ENCODE results near the gene CCM2.

DNA sequence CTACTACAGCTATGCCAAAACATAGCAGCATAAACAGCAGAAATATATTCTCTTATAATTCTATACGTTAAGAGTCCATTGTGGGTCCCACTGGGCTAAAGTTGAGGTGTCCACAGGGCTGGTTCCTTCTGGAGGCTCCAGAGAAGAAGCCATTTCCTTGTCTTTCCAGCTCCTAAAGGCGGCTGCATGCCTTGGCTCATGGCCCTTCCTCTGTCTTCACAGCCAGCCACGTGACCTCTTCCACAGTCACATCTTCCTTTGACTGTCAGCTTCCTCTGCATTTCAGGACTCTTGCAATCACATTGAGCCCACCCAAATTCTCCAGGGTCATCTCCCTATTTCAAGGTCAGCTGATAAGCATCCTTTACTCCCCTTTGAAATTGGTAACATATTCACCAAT, 71.5 kb downstream of the CCM2 start:
- TF ChIP-seq, protein P1, sequence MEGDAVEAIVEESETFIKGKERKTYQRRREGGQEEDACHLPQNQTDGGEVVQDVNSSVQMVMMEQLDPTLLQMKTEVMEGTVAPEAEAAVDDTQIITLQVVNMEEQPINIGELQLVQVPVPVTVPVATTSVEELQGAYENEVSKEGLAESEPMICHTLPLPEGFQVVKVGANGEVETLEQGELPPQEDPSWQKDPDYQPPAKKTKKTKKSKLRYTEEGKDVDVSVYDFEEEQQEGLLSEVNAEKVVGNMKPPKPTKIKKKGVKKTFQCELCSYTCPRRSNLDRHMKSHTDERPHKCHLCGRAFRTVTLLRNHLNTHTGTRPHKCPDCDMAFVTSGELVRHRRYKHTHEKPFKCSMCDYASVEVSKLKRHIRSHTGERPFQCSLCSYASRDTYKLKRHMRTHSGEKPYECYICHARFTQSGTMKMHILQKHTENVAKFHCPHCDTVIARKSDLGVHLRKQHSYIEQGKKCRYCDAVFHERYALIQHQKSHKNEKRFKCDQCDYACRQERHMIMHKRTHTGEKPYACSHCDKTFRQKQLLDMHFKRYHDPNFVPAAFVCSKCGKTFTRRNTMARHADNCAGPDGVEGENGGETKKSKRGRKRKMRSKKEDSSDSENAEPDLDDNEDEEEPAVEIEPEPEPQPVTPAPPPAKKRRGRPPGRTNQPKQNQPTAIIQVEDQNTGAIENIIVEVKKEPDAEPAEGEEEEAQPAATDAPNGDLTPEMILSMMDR (IDR thresholded peaks at IDR 0.05; ENCODE audit: insufficient read depth, low read depth, low read length) = no peak
- TF ChIP-seq EZH2 (IDR thresholded peaks at IDR 0.05; ENCODE audit: insufficient read depth, low read length) = no peak

Measured in astrocyte (in vitro differentiated cells and primary cell).